Activated T-cell treated with anti-CD3 and anti-CD28 coated beads, Interleukin-2, amount 50 U/mL, for 48 hours (primary cell): ENCODE results near the gene TMEM232.
"Not testable (repeated sequence)": the region's sequence is repeated elsewhere in the genome, so short reads cannot be mapped to it uniquely, and the experiment has no call there.

ENCODE experiments used
- DNase-seq, 2 experiments: peaks; one replicate each; pipeline ENCODE4 v3.0.0-alpha.2; 2020

The TMEM232 gene

GRCh38 chr5:110616009-110616408 is 110.5 kb downstream of the TMEM232 start:
- DNase-seq: no peak

GRCh38 chr5:110612794-110613247 is 113.7 kb downstream of the TMEM232 start:
- no peak for DNase-seq

GRCh38 chr5:110611817-110612216 is 114.7 kb downstream of the TMEM232 start:
- DNase-seq: no peak

DNA sequence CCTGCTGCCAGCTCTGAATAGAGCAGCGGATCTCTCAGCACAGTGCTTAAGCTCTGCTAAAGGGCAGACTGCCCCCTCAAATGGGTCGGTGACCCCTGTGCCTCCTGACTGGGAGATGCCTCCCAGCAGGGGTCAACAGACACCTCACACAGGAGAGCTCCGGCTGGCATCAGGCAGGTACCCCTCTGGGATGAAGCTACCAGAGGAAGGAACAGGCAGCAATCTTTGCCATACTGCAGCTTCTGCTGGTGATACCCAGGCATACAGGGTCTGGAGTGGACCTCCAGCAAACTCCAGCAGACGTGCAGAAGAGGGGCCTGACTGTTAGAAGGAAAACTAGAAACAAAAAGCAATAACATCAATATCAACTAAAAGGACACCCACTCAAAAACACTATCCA is 131.6 kb downstream of the TMEM232 start:
- DNase-seq: no peak

DNA sequence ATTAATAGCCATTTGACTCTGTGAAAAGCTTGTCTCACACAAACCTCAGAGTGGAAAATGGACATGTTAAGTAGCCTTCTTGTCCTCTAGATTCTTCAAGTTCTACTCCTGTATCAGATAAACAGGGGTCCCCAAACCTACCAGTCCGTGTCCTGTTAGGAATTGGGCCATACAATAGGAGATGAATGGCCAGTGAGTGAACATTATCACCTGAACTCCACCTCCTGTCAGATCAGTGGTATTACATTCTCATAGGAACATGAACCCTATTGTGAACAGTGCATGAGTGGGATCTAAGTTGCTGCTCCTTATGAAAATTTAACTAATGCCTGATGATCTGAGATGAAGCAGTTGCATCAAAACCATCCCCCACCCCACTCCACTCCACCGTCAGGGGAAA is 136.3 kb downstream of the TMEM232 start:
- no peak for DNase-seq

GRCh38 chr5:110588286-110588980 is 138.0 kb downstream of the TMEM232 start:
- no peak for DNase-seq

GRCh38 chr5:110580625-110581024 is 145.8 kb downstream of the TMEM232 start:
- no peak for DNase-seq

- DNase-seq: no peak
Observed at GRCh38 chr5:110572729-110573128, 153.7 kb downstream of the TMEM232 start.

DNA sequence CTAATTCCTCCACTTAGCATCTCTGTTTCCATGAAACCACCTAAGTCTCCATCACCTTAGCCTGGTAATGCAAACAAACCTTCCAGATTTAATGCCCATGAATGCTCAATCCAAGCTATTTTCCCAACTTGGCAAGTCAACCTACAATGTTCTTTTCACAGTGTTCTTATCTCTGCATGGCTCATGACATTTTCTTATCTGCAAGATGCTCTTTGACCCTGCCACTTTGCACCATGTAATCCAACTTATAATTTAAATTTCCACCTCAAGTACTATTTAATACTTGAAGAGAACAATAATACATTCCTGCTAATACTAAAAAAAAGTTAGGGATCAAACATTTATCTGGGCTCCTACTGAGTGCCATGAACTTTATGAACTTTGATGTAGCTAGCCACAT is 164.3 kb downstream of the TMEM232 start:
- DNase-seq: no peak

- DNase-seq: no peak
Observed at GRCh38 chr5:110561510-110561909, 165.0 kb downstream of the TMEM232 start.

DNA sequence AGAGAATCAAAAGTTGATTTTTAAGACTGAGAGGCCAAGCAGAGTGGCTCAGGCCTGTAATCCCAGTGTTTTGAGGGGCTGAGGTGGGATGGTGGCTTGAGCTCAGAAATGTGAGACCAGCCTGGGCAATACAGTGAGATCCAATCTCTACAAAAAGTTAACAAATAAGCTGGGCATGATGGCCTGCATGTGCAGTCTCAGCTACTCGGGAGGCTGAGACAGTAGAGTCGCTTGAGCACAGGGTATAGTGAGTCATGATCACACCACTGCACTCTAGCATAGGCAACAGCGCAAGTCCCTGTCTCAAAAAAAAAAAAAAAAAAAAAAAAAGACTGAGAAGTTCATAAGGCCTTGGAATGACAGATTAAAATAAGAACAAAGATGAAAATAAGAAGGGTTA is 177.2 kb downstream of the TMEM232 start:
- no peak for DNase-seq

GRCh38 chr5:110548171-110548570 is 178.3 kb downstream of the TMEM232 start:
- no peak for DNase-seq

DNA sequence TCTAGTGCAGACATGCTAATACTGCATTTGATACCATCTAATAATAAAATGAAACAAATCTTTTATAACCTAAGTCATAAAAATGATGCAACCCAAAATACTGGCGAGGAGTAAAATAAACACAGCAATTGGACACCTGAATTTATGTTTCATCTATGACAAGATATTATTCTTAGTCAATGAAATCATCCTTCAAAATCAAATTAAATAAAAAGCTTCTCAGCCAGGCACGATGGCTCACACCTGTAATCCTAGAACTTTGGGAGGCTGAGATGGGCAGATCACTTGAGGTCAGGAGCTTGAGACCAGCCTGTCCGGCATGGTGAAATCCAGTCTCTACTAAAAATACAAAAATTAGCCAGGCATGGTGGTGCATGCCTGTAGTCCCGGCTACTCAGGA is 179.0 kb downstream of the TMEM232 start:
- DNase-seq: no peak

DNA sequence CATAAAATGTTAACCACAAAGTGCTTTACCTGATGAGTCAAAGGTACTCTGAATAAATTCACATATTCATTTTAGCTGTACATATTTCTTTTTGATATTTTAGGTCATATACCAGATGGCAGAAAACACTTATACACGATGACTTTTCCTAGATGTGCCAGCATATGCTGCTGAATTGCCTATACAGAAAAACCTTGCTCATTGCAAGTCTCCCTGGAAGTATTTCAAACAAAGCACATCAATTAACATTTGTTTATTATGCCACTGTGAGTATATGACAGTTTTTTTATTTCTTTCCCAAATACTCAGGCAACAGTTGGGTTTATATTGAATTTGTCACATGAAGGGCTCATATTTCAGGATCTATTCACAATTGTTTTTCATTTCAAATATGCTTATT is 180.8 kb downstream of the TMEM232 start:
- no peak for DNase-seq

- DNase-seq: no peak
Observed at GRCh38 chr5:110544603-110545002, 181.9 kb downstream of the TMEM232 start.

GRCh38 chr5:110542949-110543348 is 183.5 kb downstream of the TMEM232 start:
- DNase-seq: no peak

GRCh38 chr5:110536120-110537115 is 190.1 kb downstream of the TMEM232 start:
- DNase-seq: no peak

DNA sequence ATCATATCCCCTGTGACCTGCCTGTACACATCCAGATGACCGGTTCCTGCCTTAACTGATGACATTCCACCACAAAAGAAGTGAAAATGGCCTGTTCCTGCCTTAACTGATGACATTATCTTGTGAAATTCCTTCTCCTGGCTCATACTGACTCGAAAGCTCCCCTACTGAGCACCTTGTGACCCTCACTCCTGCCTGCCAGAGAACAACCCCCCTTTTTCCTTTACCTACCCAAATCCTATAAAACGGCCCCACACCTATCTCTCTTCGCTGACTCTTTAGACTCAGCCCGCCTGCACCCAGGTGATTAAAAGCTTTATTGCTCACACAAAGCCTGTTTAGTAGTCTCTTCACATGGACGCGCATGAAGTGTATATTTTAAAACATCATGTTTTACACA is 191.3 kb downstream of the TMEM232 start:
- not testable (repeated sequence) for DNase-seq

- no peak for DNase-seq
Observed at GRCh38 chr5:110525762-110526161, 200.7 kb downstream of the TMEM232 start.

DNA sequence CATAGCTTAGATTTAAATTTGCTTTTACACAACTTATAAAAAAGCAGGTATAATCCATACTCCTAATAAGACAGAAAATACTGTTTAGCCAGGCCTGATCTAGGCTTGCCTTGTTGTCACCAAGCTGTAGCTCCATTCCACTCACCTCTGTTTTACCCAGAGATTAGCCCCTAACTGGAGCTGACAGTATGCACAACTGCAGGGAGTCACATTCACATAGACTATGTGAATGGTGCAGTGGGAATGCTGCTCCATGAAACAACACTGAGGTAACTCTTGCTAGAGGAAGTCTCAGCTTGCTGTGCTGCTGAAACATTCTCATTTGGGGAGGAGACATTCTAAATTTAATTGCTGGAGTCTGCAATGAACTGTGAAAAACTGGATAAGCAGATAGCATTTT is 209.1 kb downstream of the TMEM232 start:
- DNase-seq: no peak

DNA sequence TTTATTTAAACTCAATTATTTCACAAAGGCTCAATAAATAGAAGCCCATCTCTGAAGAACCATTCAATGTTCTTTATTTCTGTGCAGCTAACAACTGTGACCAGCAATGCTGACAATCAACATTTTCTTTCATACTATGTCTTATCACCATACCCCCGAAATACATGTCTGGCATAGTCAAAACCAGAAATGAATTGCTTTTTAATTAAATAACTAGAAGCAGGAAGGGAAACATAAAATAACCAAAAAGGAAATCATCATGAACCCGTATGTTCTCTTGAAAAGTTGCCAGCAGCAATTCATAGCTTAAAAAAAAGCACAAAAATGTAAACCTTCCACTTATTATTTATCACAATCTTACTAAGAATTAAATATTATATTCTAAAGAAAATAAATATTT is 212.4 kb downstream of the TMEM232 start:
- DNase-seq: no peak

GRCh38 chr5:110512266-110512665 is 214.2 kb downstream of the TMEM232 start:
- no peak for DNase-seq

GRCh38 chr5:110510146-110510545 is 216.3 kb downstream of the TMEM232 start:
- no peak for DNase-seq

- no peak for DNase-seq
Observed at GRCh38 chr5:110507972-110508371, 218.5 kb downstream of the TMEM232 start.
